Upper lobe of left lung (tissue), 4 donors: ENCODE measurements around the gene KRT7.
"Not testable (repeated sequence)": the region's sequence is repeated elsewhere in the genome, so short reads cannot be mapped to it uniquely, and the experiment has no call there.

Experiments used
- CTCF ChIP-seq, 6 experiments: fragments of 450-650 bp in 4 of 6; fragments of 200-600 bp in 2 of 6; sonication (generic) in 2 of 6; IDR thresholded peaks; one replicate each; pipeline ENCODE4 v1.5.1; 2016 to 2019; ENCODE audit warnings: antibody characterized with exemption in 6 of 6
- EP300 ChIP-seq, 4 donors: sonication (generic); formaldehyde crosslinking; IDR thresholded peaks; one replicate each; pipeline ENCODE4 v1.5.1; 2017; ENCODE audit warnings: antibody characterized with exemption in 4 of 4, control low read depth in 2 of 4
- POLR2A ChIP-seq, 4 donors: fragments of 450-650 bp; IDR thresholded peaks; one replicate each; pipeline ENCODE4 v1.5.1; 2016 to 2017; ENCODE audit warnings: antibody characterized with exemption in 4 of 4, mild to moderate bottlenecking in 2 of 4
- POLR2AphosphoS5 ChIP-seq, 2 donors: sonication (generic); formaldehyde crosslinking; IDR thresholded peaks; one replicate each; pipeline ENCODE4 v1.5.1; 2017; ENCODE audit warnings: antibody characterized with exemption in 2 of 2

- not testable (repeated sequence) for TF ChIP-seq CTCF, POLR2AphosphoS5, EP300, POLR2A (IDR thresholded peaks at IDR 0.05)
Observed at GRCh38 chr12:52252175-52252615, 19.2 kb downstream of the KRT7 start.
